T-helper 9 cell (primary cell): Measurements from ENCODE around the gene B3GAT3.
"Not testable (repeated sequence)": the region's sequence is repeated elsewhere in the genome, so short reads cannot be mapped to it uniquely, and the experiment has no call there.

ENCODE experiments used
- DNase-seq: peaks from one replicate; pipeline ENCODE4 v3.0.0-alpha.2; 2020

The B3GAT3 gene

GRCh38 chr11:62577046-62577714, 44.6 kb downstream of the B3GAT3 start:
- DNase-seq: no peak

GRCh38 chr11:62575837-62576236, 45.9 kb downstream of the B3GAT3 start:
- no peak for DNase-seq

DNA sequence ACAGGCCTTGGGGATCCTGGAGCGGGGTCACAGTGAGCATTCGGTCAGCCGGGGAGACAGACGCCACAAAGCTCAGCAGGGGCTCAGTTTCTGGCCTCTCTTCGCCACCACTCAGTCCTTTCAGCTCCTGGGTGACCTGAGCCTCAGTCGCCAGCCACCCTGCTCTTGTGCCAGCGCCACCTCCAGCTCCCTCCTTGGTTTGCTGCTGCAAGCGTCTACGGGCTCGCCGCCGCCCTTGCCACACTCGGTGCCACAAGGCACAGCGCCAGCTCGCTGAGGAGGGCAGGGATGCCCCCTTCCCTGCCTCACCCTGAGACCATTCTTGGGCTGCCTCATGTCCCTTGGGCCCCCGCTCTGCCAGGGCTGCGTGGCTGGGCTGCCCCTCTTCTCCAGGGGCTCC, 46.6 kb downstream of the B3GAT3 start:
- no peak for DNase-seq

- DNase-seq: no peak
Measured at GRCh38 chr11:62574363-62575071, 47.3 kb downstream of the B3GAT3 start.

DNA sequence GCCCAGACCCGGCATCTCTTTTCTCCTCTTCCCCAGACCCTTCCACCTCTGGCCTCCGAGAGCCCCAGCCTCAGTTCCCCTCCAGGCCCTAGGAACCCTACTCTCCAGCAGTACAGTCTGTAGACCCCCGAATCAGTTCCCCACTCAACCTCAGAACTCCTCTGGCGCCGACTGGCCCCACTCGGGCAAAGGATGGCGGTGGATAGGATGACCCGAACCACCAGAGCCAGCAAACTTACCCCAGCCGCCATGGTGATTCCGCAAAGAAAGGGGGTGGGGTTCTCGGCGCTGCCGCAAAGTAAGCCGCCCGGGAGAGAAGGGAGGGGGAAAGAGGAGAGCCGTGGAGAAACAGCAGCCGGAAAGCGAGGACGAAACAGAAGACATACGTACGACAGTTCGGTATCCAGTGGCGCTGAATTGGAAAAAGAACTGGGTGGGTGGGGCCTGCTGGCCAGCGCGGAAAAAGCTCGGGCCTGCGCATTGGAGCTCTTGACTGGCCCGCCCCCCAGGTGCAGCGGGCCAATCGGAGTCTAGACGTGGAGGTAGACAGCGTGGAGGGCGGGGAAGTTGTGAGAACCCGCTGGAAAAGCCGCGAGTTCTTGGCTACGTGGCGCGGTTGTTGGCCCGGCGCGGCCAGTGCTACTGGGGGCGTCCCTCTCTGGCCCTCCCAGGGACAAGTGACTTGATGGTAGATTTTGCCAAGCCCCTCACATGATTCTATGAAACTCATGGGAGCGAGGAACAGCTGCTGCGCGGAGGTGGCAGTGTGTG, 48.0 kb downstream of the B3GAT3 start, which contains the start of gene EEF1G:
TSS of gene EEF1G (minus strand) at position 300 of the 771 bp plus-strand sequence. CDS start at position 251, 49 bp downstream.
- peak; percentile 93 for DNase-seq

- DNase-seq: no peak
Measured at GRCh38 chr11:62573006-62573591, 48.7 kb downstream of the B3GAT3 start.

- no peak for DNase-seq
Measured at GRCh38 chr11:62572431-62572830, 49.4 kb downstream of the B3GAT3 start.

DNA sequence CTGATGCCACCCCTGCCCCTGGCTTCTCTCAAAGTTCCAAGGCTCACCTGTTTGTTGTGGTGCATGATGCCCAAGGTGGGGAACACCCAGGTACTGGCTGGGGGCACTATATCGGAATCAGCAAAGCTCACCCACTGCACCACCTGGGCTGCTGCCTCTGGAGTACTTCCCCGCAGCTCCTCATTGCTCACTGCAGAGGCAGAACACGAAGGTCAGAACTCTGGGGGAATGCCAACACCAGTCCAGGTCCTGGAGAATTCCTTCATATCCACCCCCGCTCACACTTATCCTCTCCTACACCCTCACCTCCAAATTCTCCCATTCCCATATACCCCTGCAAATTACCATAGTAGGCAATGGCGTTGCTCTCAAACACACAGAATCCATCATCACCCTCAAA, 50.3 kb downstream of the B3GAT3 start:
- not testable (repeated sequence) for DNase-seq

GRCh38 chr11:62570903-62571302, 50.9 kb downstream of the B3GAT3 start:
- DNase-seq: not testable (repeated sequence)

DNA sequence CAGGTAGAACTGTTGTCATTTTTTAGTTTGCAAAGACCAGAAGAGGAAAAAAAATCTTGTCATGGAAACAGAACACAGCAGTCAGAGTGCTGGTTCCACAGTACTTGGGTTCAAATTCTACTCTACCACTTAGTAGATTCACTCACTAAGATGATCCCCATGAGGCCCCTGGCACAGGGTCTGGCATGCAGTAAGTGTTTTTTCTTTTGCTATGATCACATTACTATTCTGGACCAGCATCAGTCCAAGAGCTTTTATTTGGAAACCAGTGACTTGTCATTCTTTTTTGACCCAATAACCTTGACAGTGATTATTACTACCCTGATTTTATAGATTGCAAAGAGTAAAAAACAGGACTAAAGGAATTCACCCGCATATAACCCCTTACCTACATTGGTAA, 52.2 kb downstream of the B3GAT3 start:
- no peak for DNase-seq

DNA sequence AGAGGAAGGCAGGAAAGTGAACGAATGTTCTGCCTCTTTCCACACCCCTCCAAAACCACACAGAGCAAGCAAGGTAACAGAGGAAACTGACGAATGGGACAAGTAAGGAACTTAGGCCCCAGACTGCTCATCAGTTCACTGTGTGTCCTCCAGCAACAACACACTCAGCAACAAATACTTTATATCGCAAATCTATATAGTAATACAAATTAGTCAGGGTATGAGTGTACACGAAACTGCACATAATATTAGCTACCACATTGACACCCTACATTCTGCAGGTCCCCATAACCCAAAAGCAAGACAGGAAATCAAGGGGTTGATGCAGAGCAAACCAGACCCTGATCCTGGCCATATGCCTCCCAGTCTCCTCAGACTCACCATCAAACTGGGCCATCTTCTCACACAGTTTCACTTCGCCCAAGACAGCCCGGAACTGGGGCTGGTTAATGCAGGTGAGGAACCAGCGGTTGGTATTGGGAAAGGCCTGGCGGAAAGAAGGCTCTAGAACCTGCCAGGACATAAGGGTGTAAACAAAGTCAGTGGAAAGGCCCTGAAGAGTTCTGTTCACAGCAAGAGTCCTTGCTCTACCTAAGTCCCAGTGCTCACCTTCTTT, 54.7 kb downstream of the B3GAT3 start:
- DNase-seq: no peak

DNA sequence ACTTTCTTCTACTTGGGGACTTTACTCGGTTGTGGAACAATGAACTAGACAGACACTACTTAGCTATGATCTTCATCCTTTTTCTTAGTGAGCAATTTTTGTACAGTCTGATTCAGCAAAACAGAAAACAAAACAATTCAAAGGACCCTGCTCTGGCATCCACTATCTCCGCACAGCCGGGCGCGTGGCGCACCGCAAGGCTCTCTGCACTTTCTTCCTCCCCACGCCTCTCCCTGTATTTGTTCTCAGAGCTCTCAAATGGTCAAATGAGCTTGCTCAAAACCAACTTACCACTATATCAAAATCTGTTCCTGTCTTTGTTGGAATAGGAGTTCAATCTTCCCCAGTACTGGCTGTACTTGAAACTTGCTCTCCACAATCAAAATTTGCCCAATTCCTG, 55.5 kb downstream of the B3GAT3 start:
- no peak for DNase-seq
